ENCODE measurements around the gene LRRC41.
"Not testable (repeated sequence)": the region's sequence is repeated elsewhere in the genome, so short reads cannot be mapped to it uniquely, and the experiment has no call there.

GRCh38 chr1:46319960-46320914, 16.8 kb upstream of the LRRC41 start:
- TF ChIP-seq POLR2A (IDR thresholded peaks at IDR 0.05; ENCODE audit: low read length); GATA1 (IDR thresholded peaks at IDR 0.05; ENCODE audit: low read depth, low read length): not testable (repeated sequence)

Data from erythroblast (primary cell).